OCI-LY7 (cell line): ENCODE measurements around the gene ERMAP. TPM values are rescaled to one million over a fixed set of nuclear protein-coding genes. Genes with fewer than 3 reads are reported as not detected.

Experiments used
- BruUV-seq: library from RNA; stranded (reverse); fragments of 400-500 nt; replicated peaks from 2 replicates; lab custom pipeline; 2021; lab: Mats Ljungman, UMichigan
- CTCF ChIA-PET: fragments of 300-600 bp; sonication (Branson Sonifier 250); formaldehyde crosslinking; loops from one replicate; lab custom pipeline; 2022; ENCODE audit warnings: antibody characterized with exemption; ENCODE audit not compliant: unreplicated experiment; lab: Charles Lee
- POLR2A ChIA-PET: fragments of 300-600 bp; sonication (Branson Sonifier 250); formaldehyde crosslinking; loops from one replicate; lab custom pipeline; 2022; ENCODE audit warnings: antibody characterized with exemption; lab: Charles Lee
- DNase-seq: peaks from one replicate; pipeline ENCODE4 v3.0.0-alpha.2; 2015; ENCODE audit warnings: low spot score
- H2AFZ ChIP-seq: fragments of 200-600 bp; sonication (generic), shearing (Covaris generic); 2 replicates; pipeline ENCODE4 v1.6.1; 2014; ENCODE audit warnings: mild to moderate bottlenecking, antibody characterized with exemption, low read length, moderate library complexity
- H3K27ac ChIP-seq: fragments of 200-600 bp; sonication (generic); 2 replicates; pipeline ENCODE4 v1.5.1; 2014; ENCODE audit warnings: mixed run types, low read depth, mild to moderate bottlenecking, moderate library complexity, low read length, inconsistent platforms; ENCODE audit not compliant: poor library complexity, severe bottlenecking
- H3K36me3 ChIP-seq: fragments of 200-600 bp; sonication (generic); 2 replicates; pipeline ENCODE4 v1.6.1; 2014; ENCODE audit warnings: mild to moderate bottlenecking, antibody characterized with exemption, low read length, moderate library complexity, mixed read lengths; ENCODE audit not compliant: insufficient read depth
- H3K4me1 ChIP-seq: fragments of 200-600 bp; sonication (generic); 2 replicates; pipeline ENCODE4 v1.5.1; 2014; ENCODE audit warnings: mild to moderate bottlenecking, low read length; ENCODE audit not compliant: insufficient read depth, poor library complexity, severe bottlenecking
- H3K4me2 ChIP-seq: fragments of 200-600 bp; sonication (generic); 2 replicates; pipeline ENCODE4 v1.6.1; 2014; ENCODE audit warnings: mild to moderate bottlenecking, low read length
- H3K4me3 ChIP-seq: fragments of 200-600 bp; sonication (generic); 2 replicates; pipeline ENCODE4 v1.5.1; 2014; ENCODE audit warnings: mild to moderate bottlenecking, low read depth, low read length; ENCODE audit not compliant: poor library complexity, severe bottlenecking
- H3K79me2 ChIP-seq: fragments of 200-600 bp; sonication (generic); 2 replicates; pipeline ENCODE4 v1.6.1; 2016; ENCODE audit warnings: low read depth, mild to moderate bottlenecking, low read length, moderate library complexity, mixed read lengths; ENCODE audit not compliant: insufficient read depth
- H3K9me2 ChIP-seq: fragments of 200-600 bp; sonication (generic); 2 replicates; pipeline ENCODE4 v1.6.1; 2016; ENCODE audit warnings: mild to moderate bottlenecking, low read length, mixed read lengths; ENCODE audit not compliant: insufficient read depth
- H3K9me3 ChIP-seq: fragments of 200-600 bp; sonication (generic); 2 replicates; pipeline ENCODE4 v1.6.1; 2014; ENCODE audit warnings: mild to moderate bottlenecking, mixed run types, low read length, mixed read lengths
- H4K20me1 ChIP-seq: fragments of 200-600 bp; sonication (generic); 2 replicates; pipeline ENCODE4 v1.6.1; 2014; ENCODE audit warnings: mild to moderate bottlenecking, antibody characterized with exemption, low read length, moderate library complexity, mixed read lengths; ENCODE audit not compliant: insufficient read depth
- CTCF ChIP-seq: fragments of 200-600 bp; sonication (generic); conservative IDR thresholded peaks from 2 replicates; pipeline ENCODE4 v1.5.1; 2014; ENCODE audit warnings: mild to moderate bottlenecking, antibody characterized with exemption, low read length, moderate library complexity, mixed read lengths
- EZH2phosphoT487 ChIP-seq: fragments of 200-600 bp; sonication (generic); IDR thresholded peaks from 2 replicates; pipeline ENCODE4 v1.6.1; 2018; ENCODE audit warnings: low read depth, borderline replicate concordance, mild to moderate bottlenecking, mixed run types, antibody characterized with exemption, low read length, moderate library complexity, mixed read lengths
- intact Hi-C: fragments of 100-400 bp; cut with micrococcal nuclease; formaldehyde crosslinking; loops from one replicate; pipeline ENCODE4 v1.10.0; 2022; ENCODE audit not compliant: unreplicated experiment
- total RNA-seq, 2 experiments: library from RNA; depleted of rRNA in 1 of 2; stranded (reverse); fragments of >200 nt in 1 of 2; shearing (Covaris generic) in 1 of 2; gene quantifications; 2 replicates each; pipeline ENCODE4 v1.2.3, GENCODE V29; 2014 to 2022

ERMAP gene
- total RNA-seq, 2 experiments from 2014 or later, result 2.7 to 5.1 TPM

GRCh38 chr1:42880384-42880783, 63.5 kb downstream of the ERMAP start:
- Histone ChIP-seq H3K27ac (no peak overlapping the region), H4K20me1 (no peaks in the 10 kb centered on the region), H2AFZ (no peak overlapping the region), H3K4me2 (no peak overlapping the region), H3K36me3 (no peaks in the 10 kb centered on the region), H3K9me3 (0 out of 2 replicates have a peak, but pooled peaks cover 12% of the 10 kb centered on the region), H3K4me1 (no peaks in the 10 kb centered on the region), H3K9me2 (no peaks in the 10 kb centered on the region), H3K4me3 (no peak overlapping the region), H3K79me2 (no peaks in the 10 kb centered on the region)
- no TSS peak for BruUV-seq
- ChIA-PET POLR2A (no interaction called here), CTCF (no interaction called here)
- intact Hi-C loops, result no loop called here
- DNase-seq, result no peak
- TF ChIP-seq CTCF, result no peak
- TF ChIP-seq EZH2phosphoT487, result no peak

GRCh38 chr1:42886046-42886739, 69.3 kb downstream of the ERMAP start:
- H3K9me2 ChIP-seq, result no peaks in the 10 kb centered on the region
- no peak overlapping the region for H2AFZ ChIP-seq
- H3K79me2 ChIP-seq, result no peaks in the 10 kb centered on the region
- POLR2A ChIA-PET, result no interaction called here
- CTCF ChIA-PET, result no interaction called here
- no TSS peak for BruUV-seq
- intact Hi-C loops, result no loop called here
- H3K9me3 ChIP-seq, result no peaks in the 10 kb centered on the region
- no peak for DNase-seq
- H3K4me1 ChIP-seq, result no peaks in the 10 kb centered on the region
- no peak overlapping the region for H3K27ac ChIP-seq
- no peaks in the 10 kb centered on the region for H3K36me3 ChIP-seq
- no peak overlapping the region for H3K4me2 ChIP-seq
- TF ChIP-seq EZH2phosphoT487 (no peak), CTCF (no peak)
- no peak overlapping the region for H3K4me3 ChIP-seq
- H4K20me1 ChIP-seq, result no peaks in the 10 kb centered on the region

GRCh38 chr1:42886800-42887199, 69.9 kb downstream of the ERMAP start:
- no peaks in the 10 kb centered on the region for H3K9me3 ChIP-seq
- no peak overlapping the region for H3K4me3 ChIP-seq
- H3K4me1 ChIP-seq, result no peaks in the 10 kb centered on the region
- ChIA-PET CTCF (no interaction called here), POLR2A (no interaction called here)
- no peaks in the 10 kb centered on the region for H4K20me1 ChIP-seq
- H3K79me2 ChIP-seq, result no peaks in the 10 kb centered on the region
- no peaks in the 10 kb centered on the region for H3K9me2 ChIP-seq
- DNase-seq, result no peak
- no peak overlapping the region for H3K27ac ChIP-seq
- no TSS peak for BruUV-seq
- no peak overlapping the region for H2AFZ ChIP-seq
- TF ChIP-seq EZH2phosphoT487 (no peak), CTCF (no peak)
- intact Hi-C loops, result no loop called here
- no peak overlapping the region for H3K4me2 ChIP-seq
- no peaks in the 10 kb centered on the region for H3K36me3 ChIP-seq
